ENCODE results near the gene ZNF341. TPM values are rescaled to one million over a fixed set of nuclear protein-coding genes. Genes with fewer than 3 reads are reported as not detected.

The ZNF341 gene
- total and polyA plus RNA-seq, 9 of the 15 experiments (the other 6 are each of a cell fraction or from before 2014, with no cell fraction given), result 0.08 to 2.6 (median 1.0) TPM

DNA sequence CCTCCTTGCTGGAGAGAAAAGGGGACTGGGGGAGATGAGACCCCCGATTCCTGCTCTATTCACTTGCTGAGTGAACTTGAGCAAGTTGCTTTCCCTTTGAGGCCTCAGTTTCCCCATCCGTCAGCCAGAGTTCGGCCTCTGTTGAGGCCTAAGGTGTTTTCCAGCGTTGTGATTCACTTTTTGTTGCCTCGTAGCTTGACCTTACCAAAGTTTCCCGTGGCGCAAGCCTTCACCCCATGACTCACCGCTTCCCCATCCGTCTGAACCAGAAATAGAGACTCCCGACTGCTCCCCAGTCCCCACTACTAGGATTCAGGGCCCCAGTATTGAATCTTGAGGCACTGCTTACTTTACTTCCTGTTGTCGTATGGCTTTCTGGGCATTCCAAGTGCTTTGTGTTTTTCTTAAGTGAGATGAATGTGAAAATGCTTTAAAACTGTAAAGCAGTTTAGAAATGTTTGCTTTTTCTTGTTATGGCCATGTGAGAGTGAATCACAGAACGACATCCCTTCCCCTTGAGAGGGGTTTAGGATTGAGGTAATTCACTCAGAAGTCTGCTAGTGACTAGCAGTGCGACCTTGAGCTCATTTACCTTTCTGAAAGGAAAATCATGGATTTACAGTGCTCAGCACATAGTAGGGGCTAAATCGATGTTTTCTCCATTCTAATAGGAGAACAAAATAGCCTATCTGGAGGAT, 80.5 kb downstream of the ZNF341 start:
- peak overlapping the region; percentile 94 to 95 for H3K9ac ChIP-seq (ENCODE audit: insufficient read depth in 1 of 2, low read depth in 2 of 2, low read length in 2 of 2)
- peaks cover 60% of the 10 kb centered on the region for H3K79me2 ChIP-seq (ENCODE audit: control insufficient read depth, insufficient read depth, low read length)
- H3K4me1 ChIP-seq (replicated peaks in 1 of 2; ENCODE audit: control insufficient read depth in 2 of 2, insufficient read depth in 2 of 2, low read length in 2 of 2), result peaks cover 7 to 22% of the 10 kb centered on the region in 2 experiments
- H3K9me3 ChIP-seq (replicated peaks; ENCODE audit: control insufficient read depth, insufficient read depth, low read depth, low read length), result no peaks in the 10 kb centered on the region
- FAIRE-seq, result peak; percentile 75
- in situ Hi-C loops (cut with MboI), result no loop called here
- DNase-seq (ENCODE audit: extremely low read depth in 1 of 4, low spot score in 3 of 4), result peak; percentile 44 to 70 (median 56)
- WGBS (ENCODE audit: insufficient coverage, low coverage, missing lambda C conversion rate), result 4% methylated on average over 14 of the region's 14 CpGs
- H3K4me2 ChIP-seq (ENCODE audit: insufficient read depth, low read length), result peak overlapping the region; percentile 99
- H3K27ac ChIP-seq (ENCODE audit: extremely low read depth, low read depth, low read length), result peak overlapping the region; percentile 84
- intact Hi-C loops (cut with micrococcal nuclease), result loop anchor here (5.0 kb wide), 2 partner anchors 80 to 125 kb away; partner anchors contain the start of genes E2F1 and ZNF341
- TSS peak; percentile 47 for BruUV-seq (replicated peaks)
- POLR2A ChIA-PET, result interaction anchor here (0.7 to 3.3 kb wide), 6 partner anchors 13 to 138 kb away, joined by 3 to 14 read pairs (median 6); no protein-coding TSS in a partner anchor
- H3K9me1 ChIP-seq (ENCODE audit: control insufficient read depth, insufficient read depth, low read length), result peaks cover 3% of the 10 kb centered on the region
- CTCF ChIA-PET (ENCODE audit: low intra/inter-chr PET ratio), result no interaction called here
- peak; percentile 24 for ATAC-seq
- H4K20me1 ChIP-seq (replicated peaks; ENCODE audit: control insufficient read depth, insufficient read depth, low read length), result peaks cover 31% of the 10 kb centered on the region
- H3K4me3 ChIP-seq, result peak overlapping the region; percentile 92
- peak overlapping the region; percentile 56 for H2AFZ ChIP-seq (ENCODE audit: low read depth, low read length)
- no peaks in the 10 kb centered on the region for H3K27me3 ChIP-seq (ENCODE audit: control insufficient read depth in 2 of 2, insufficient read depth in 2 of 2, low read length in 2 of 2)
- H3K36me3 ChIP-seq (ENCODE audit: control insufficient read depth, insufficient read depth, low read length), result peaks cover 10% of the 10 kb centered on the region; the same call in 2 of the 3 replicates
- TF ChIP-seq PHF8 (IDR thresholded peaks at IDR 0.05; ENCODE audit: borderline replicate concordance, low read length), result no peak; the same call in 1 of the 2 replicates
- TF ChIP-seq MEF2A (IDR thresholded peaks at IDR 0.05; ENCODE audit: control insufficient read depth, low read depth, low read length), result peak; percentile 52; the same call in 1 of the 2 replicates
- peak; percentile 87 for TF ChIP-seq JUND (IDR thresholded peaks at IDR 0.05; ENCODE audit: borderline replicate concordance, low read depth, low read length)
- TF ChIP-seq JUND (tag; IDR thresholded peaks at IDR 0.05; ENCODE audit: borderline replicate concordance, low read depth, low read length), result peak; percentile 69; the same call in 1 of the 3 replicates
- 0 out of 2 replicates have a peak, but pooled peaks have one; percentile 9 for TF ChIP-seq NR2C1 (IDR thresholded peaks at IDR 0.05)
- peak; percentile 45; the same call in 1 of the 2 replicates for TF ChIP-seq NR2C1 (tag; IDR thresholded peaks at IDR 0.05)
- TF ChIP-seq NRF1 (conservative IDR thresholded peaks at IDR 0.05 in 1 of 2, IDR thresholded peaks at IDR 0.05 in 1 of 2), result 0 out of 4 replicates have a peak, but pooled peaks of 1 of the 2 experiments have one; percentile 18
- no peak for TF ChIP-seq TRIM24 (IDR thresholded peaks at IDR 0.05)
- peak; percentile 31; the same call in 1 of the 2 replicates for TF ChIP-seq EP400 (IDR thresholded peaks at IDR 0.05)
- TF ChIP-seq SMARCC2 (IDR thresholded peaks at IDR 0.05; ENCODE audit: low read depth), result peak; percentile 54; the same call in 1 of the 2 replicates
- TF ChIP-seq NFATC3 (IDR thresholded peaks at IDR 0.05), result 0 out of 2 replicates have a peak, but pooled peaks have one; percentile 10
- no peak for TF ChIP-seq GTF2A2 (tag; IDR thresholded peaks at IDR 0.05)
- peak in 1 of 2 experiments; percentile 33; a peak in 1 of 4 replicates for TF ChIP-seq RCOR1 (IDR thresholded peaks at IDR 0.05; ENCODE audit: borderline replicate concordance in 1 of 2, low read depth in 2 of 2, low read length in 2 of 2)
- TF ChIP-seq JUN (IDR thresholded peaks at IDR 0.05; ENCODE audit: borderline replicate concordance, low read depth, low read length), result peak; percentile 75
- TF ChIP-seq JUN (CRISPR knock-in tag; IDR thresholded peaks at IDR 0.05; ENCODE audit: borderline replicate concordance), result no peak
- TF ChIP-seq TAF1 (IDR thresholded peaks at IDR 0.05; ENCODE audit: control insufficient read depth, extremely low read depth, insufficient read depth, low read length, severe bottlenecking), result no peak
- TF ChIP-seq, protein P1, sequence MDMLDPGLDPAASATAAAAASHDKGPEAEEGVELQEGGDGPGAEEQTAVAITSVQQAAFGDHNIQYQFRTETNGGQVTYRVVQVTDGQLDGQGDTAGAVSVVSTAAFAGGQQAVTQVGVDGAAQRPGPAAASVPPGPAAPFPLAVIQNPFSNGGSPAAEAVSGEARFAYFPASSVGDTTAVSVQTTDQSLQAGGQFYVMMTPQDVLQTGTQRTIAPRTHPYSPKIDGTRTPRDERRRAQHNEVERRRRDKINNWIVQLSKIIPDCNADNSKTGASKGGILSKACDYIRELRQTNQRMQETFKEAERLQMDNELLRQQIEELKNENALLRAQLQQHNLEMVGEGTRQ (CRISPR knock-in tag; IDR thresholded peaks at IDR 0.05), result no peak
- TF ChIP-seq SIRT6 (IDR thresholded peaks at IDR 0.05; ENCODE audit: low read depth, low read length), result no peak
- peak; percentile 60 for TF ChIP-seq CEBPB (tag; IDR thresholded peaks at IDR 0.05)
- TF ChIP-seq, protein P2, sequence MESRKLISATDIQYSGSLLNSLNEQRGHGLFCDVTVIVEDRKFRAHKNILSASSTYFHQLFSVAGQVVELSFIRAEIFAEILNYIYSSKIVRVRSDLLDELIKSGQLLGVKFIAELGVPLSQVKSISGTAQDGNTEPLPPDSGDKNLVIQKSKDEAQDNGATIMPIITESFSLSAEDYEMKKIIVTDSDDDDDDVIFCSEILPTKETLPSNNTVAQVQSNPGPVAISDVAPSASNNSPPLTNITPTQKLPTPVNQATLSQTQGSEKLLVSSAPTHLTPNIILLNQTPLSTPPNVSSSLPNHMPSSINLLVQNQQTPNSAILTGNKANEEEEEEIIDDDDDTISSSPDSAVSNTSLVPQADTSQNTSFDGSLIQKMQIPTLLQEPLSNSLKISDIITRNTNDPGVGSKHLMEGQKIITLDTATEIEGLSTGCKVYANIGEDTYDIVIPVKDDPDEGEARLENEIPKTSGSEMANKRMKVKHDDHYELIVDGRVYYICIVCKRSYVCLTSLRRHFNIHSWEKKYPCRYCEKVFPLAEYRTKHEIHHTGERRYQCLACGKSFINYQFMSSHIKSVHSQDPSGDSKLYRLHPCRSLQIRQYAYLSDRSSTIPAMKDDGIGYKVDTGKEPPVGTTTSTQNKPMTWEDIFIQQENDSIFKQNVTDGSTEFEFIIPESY (CRISPR knock-in tag; IDR thresholded peaks at IDR 0.05), result no peak

Measured in K562 (cell line).